ENCODE data around the gene TRIM22.
A peak's percentile ranks its signal among the peaks of the same experiment; 100 is the strongest.
"Not testable (repeated sequence)": the region's sequence is repeated elsewhere in the genome, so short reads cannot be mapped to it uniquely, and the experiment has no call there.

Gene TRIM22

GRCh38 chr11:5679811-5680210 lies 9.8 kb upstream of the TRIM22 start:
- peaks cover 34% of the 10 kb centered on the region for H3K4me1 Mint-ChIP-seq
- no peak overlapping the region for H3K4me3 Mint-ChIP-seq
- H3K27ac Mint-ChIP-seq (ENCODE audit: low read depth): no peak overlapping the region
- no peaks in the 10 kb centered on the region for H3K27me3 Mint-ChIP-seq
- ATAC-seq (replicated peaks; ENCODE audit: extremely low read depth, poor library complexity, severe bottlenecking) (no peak), DNase-seq (ENCODE audit: low spot score in 2 of 2) (no peak)
- peaks cover 31% of the 10 kb centered on the region for H3K36me3 Mint-ChIP-seq (ENCODE audit: insufficient read depth)
- H3K9me3 Mint-ChIP-seq: no peaks in the 10 kb centered on the region

- DNase-seq (ENCODE audit: low spot score in 2 of 2); H3K9me3 Mint-ChIP-seq; ATAC-seq (replicated peaks; ENCODE audit: extremely low read depth, poor library complexity, severe bottlenecking); H3K27me3 Mint-ChIP-seq: not testable (repeated sequence)
- H3K27ac Mint-ChIP-seq (ENCODE audit: low read depth): peak overlapping the region; percentile 92
- H3K36me3 Mint-ChIP-seq (ENCODE audit: insufficient read depth): peaks cover 26% of the 10 kb centered on the region
- peak overlapping the region; percentile 92 for H3K4me3 Mint-ChIP-seq
- peaks cover 44% of the 10 kb centered on the region for H3K4me1 Mint-ChIP-seq
Measured at GRCh38 chr11:5682890-5683441, 6.6 kb upstream of the TRIM22 start.

- not testable (repeated sequence) for ATAC-seq (replicated peaks; ENCODE audit: extremely low read depth, poor library complexity, severe bottlenecking); H3K27me3 Mint-ChIP-seq; H3K9me3 Mint-ChIP-seq
- Mint-ChIP-seq H3K36me3 (ENCODE audit: insufficient read depth) (peaks cover 20% of the 10 kb centered on the region), H3K27ac (ENCODE audit: low read depth) (peak overlapping the region; percentile 92), H3K4me3 (peak overlapping the region; percentile 92), H3K4me1 (peaks cover 50% of the 10 kb centered on the region)
- DNase-seq (ENCODE audit: low spot score in 2 of 2): peak in 1 of 2 donors; percentile 31
Measured at GRCh38 chr11:5683620-5684019, 6.0 kb upstream of the TRIM22 start.

- Mint-ChIP-seq H3K27me3 (no peaks in the 10 kb centered on the region), H3K36me3 (ENCODE audit: insufficient read depth) (peaks cover 15% of the 10 kb centered on the region), H3K4me1 (peaks cover 52% of the 10 kb centered on the region), H3K27ac (ENCODE audit: low read depth) (peak overlapping the region; percentile 92), H3K9me3 (no peaks in the 10 kb centered on the region), H3K4me3 (peak overlapping the region; percentile 92)
- DNase-seq (ENCODE audit: low spot score in 2 of 2) (no peak), ATAC-seq (replicated peaks; ENCODE audit: extremely low read depth, poor library complexity, severe bottlenecking) (peak; percentile 21)
Measured at GRCh38 chr11:5684036-5684645, 5.4 kb upstream of the TRIM22 start.

GRCh38 chr11:5684646-5685362 lies 4.8 kb upstream of the TRIM22 start, which contains the start of gene TRIM5:
TSS of gene TRIM5 (minus strand) at chr11:5685074. CDS start at chr11:5680177, 4,897 bp downstream.
- H3K27ac Mint-ChIP-seq (ENCODE audit: low read depth): peak within 1 kb of the TSS; percentile 92
- peak within 1 kb of the TSS; percentile 92 for H3K4me3 Mint-ChIP-seq
- ATAC-seq (replicated peaks; ENCODE audit: extremely low read depth, poor library complexity, severe bottlenecking) (peak; percentile 79), DNase-seq (ENCODE audit: low spot score in 2 of 2) (peak; percentile 37 to 57)
- H3K4me1 Mint-ChIP-seq: peaks cover 53% of the 10 kb centered on the region
- H3K27me3 Mint-ChIP-seq: no peaks in the 10 kb centered on the region
- no peaks in the 10 kb centered on the region for H3K9me3 Mint-ChIP-seq
- H3K36me3 Mint-ChIP-seq (ENCODE audit: insufficient read depth): peaks cover 15% of the 10 kb centered on the region

GRCh38 chr11:5686426-5686825 lies 3.2 kb upstream of the TRIM22 start:
- peaks cover 59% of the 10 kb centered on the region for H3K4me1 Mint-ChIP-seq
- no peaks in the 10 kb centered on the region for H3K9me3 Mint-ChIP-seq
- H3K4me3 Mint-ChIP-seq: no peak overlapping the region
- no peaks in the 10 kb centered on the region for H3K27me3 Mint-ChIP-seq
- H3K27ac Mint-ChIP-seq (ENCODE audit: low read depth): no peak overlapping the region
- peaks cover 18% of the 10 kb centered on the region for H3K36me3 Mint-ChIP-seq (ENCODE audit: insufficient read depth)
- DNase-seq (ENCODE audit: low spot score in 2 of 2) (no peak), ATAC-seq (replicated peaks; ENCODE audit: extremely low read depth, poor library complexity, severe bottlenecking) (no peak)

GRCh38 chr11:5688482-5688881 lies 1.1 kb upstream of the TRIM22 start:
- H3K9me3 Mint-ChIP-seq: no peaks in the 10 kb centered on the region
- H3K4me1 Mint-ChIP-seq: peaks cover 66% of the 10 kb centered on the region
- no peaks in the 10 kb centered on the region for H3K27me3 Mint-ChIP-seq
- peak overlapping the region; percentile 93 for H3K27ac Mint-ChIP-seq (ENCODE audit: low read depth)
- H3K36me3 Mint-ChIP-seq (ENCODE audit: insufficient read depth): peaks cover 27% of the 10 kb centered on the region
- peak overlapping the region; percentile 94 for H3K4me3 Mint-ChIP-seq
- ATAC-seq (replicated peaks; ENCODE audit: extremely low read depth, poor library complexity, severe bottlenecking) (no peak), DNase-seq (ENCODE audit: low spot score in 2 of 2) (no peak)

- H3K27me3 Mint-ChIP-seq: no peaks in the 10 kb centered on the region
- ATAC-seq (replicated peaks; ENCODE audit: extremely low read depth, poor library complexity, severe bottlenecking) (no peak), DNase-seq (ENCODE audit: low spot score in 2 of 2) (no peak)
- peaks cover 63% of the 10 kb centered on the region for H3K4me1 Mint-ChIP-seq
- H3K36me3 Mint-ChIP-seq (ENCODE audit: insufficient read depth): peaks cover 17% of the 10 kb centered on the region
- H3K9me3 Mint-ChIP-seq: no peaks in the 10 kb centered on the region
- H3K27ac Mint-ChIP-seq (ENCODE audit: low read depth): peak overlapping the region; percentile 93
- peak overlapping the region; percentile 94 for H3K4me3 Mint-ChIP-seq
Measured at GRCh38 chr11:5690216-5690615, 626 bp downstream of the TRIM22 start.

- Mint-ChIP-seq H3K4me3 (peak overlapping the region; percentile 94), H3K36me3 (ENCODE audit: insufficient read depth) (peaks cover 17% of the 10 kb centered on the region), H3K27ac (ENCODE audit: low read depth) (peak overlapping the region; percentile 93), H3K27me3 (no peaks in the 10 kb centered on the region), H3K4me1 (peaks cover 64% of the 10 kb centered on the region), H3K9me3 (no peaks in the 10 kb centered on the region)
- DNase-seq (ENCODE audit: low spot score in 2 of 2) (no peak), ATAC-seq (replicated peaks; ENCODE audit: extremely low read depth, poor library complexity, severe bottlenecking) (no peak)
Measured at GRCh38 chr11:5690736-5691135, 1.1 kb downstream of the TRIM22 start.

GRCh38 chr11:5691238-5691963 lies 1.8 kb downstream of the TRIM22 start:
- not testable (repeated sequence) for ATAC-seq (replicated peaks; ENCODE audit: extremely low read depth, poor library complexity, severe bottlenecking); H3K27me3 Mint-ChIP-seq; DNase-seq (ENCODE audit: low spot score in 2 of 2); H3K9me3 Mint-ChIP-seq
- Mint-ChIP-seq H3K4me3 (peak overlapping the region; percentile 94), H3K36me3 (ENCODE audit: insufficient read depth) (peaks cover 23% of the 10 kb centered on the region), H3K27ac (ENCODE audit: low read depth) (peak overlapping the region; percentile 93), H3K4me1 (peaks cover 66% of the 10 kb centered on the region)

- Mint-ChIP-seq H3K27ac (ENCODE audit: low read depth) (peak overlapping the region; percentile 93), H3K27me3 (no peaks in the 10 kb centered on the region)
Measured at GRCh38 chr11:5691964-5692361, 2.4 kb downstream of the TRIM22 start.

GRCh38 chr11:5694642-5695041 lies 5.1 kb downstream of the TRIM22 start:
- Mint-ChIP-seq H3K4me3 (peak overlapping the region; percentile 23), H3K27ac (ENCODE audit: low read depth) (peak overlapping the region; percentile 18), H3K9me3 (no peaks in the 10 kb centered on the region), H3K4me1 (peaks cover 74% of the 10 kb centered on the region), H3K27me3 (no peaks in the 10 kb centered on the region), H3K36me3 (ENCODE audit: insufficient read depth) (peaks cover 51% of the 10 kb centered on the region)
- ATAC-seq (replicated peaks; ENCODE audit: extremely low read depth, poor library complexity, severe bottlenecking) (no peak), DNase-seq (ENCODE audit: low spot score in 2 of 2) (no peak)

More at GRCh38 chr11:5691964-5692361, 2.4 kb downstream of the TRIM22 start:
- DNase-seq (ENCODE audit: low spot score in 2 of 2) (no peak), ATAC-seq (replicated peaks; ENCODE audit: extremely low read depth, poor library complexity, severe bottlenecking) (peak; percentile 45)
- Mint-ChIP-seq H3K4me1 (peaks cover 72% of the 10 kb centered on the region), H3K9me3 (no peaks in the 10 kb centered on the region), H3K36me3 (ENCODE audit: insufficient read depth) (peaks cover 28% of the 10 kb centered on the region), H3K4me3 (peak overlapping the region; percentile 94)

All from central memory CD8-positive, alpha-beta T cell (primary cell).